ENCODE results near the gene SULT1A2.

The SULT1A2 gene

DNA sequence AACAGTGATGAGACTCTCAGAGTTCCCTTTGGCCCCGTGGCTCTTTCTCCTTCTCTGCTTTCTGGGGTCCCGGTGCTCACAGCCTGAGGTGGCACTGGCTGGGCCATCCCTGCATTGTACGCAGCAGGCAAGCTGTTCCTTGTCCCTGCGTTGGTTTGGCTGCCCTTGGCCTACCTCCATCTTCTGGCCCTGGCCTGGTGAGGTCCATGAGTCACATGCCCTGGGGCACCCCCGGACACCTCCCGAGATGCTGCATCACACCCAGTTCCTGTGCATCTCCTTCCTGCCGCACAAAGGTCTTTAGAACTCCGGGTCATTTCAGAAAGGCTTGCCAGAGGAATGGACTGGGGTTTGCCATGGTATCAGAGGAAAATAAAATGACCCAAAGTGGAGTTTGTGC, 9.5 kb downstream of the SULT1A2 start:
- Histone ChIP-seq H3K4me1 (ENCODE audit: control insufficient read depth, insufficient read depth, low read length) (no peaks in the 10 kb centered on the region), H3K36me3 (ENCODE audit: control insufficient read depth, insufficient read depth, low read length) (peaks cover 21% of the 10 kb centered on the region)

DNA sequence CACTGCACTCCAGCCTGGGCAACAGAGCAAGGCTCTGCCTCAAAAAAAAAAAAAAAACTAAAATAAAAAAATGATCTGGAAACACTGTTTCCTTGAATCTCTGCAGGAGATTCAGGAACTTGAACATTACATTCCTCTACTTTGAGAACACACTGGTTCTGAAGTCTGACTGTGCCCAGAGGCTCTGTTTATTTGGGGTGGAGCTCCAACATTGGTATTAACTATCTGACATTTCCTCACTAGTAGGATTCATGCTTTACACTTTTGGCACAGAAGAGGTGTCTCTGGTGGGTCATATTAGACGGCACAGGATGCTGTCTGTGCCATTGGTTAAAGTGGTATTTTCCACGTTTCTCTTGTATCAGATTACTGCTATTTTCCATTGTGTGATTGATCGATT, 10.4 kb downstream of the SULT1A2 start:
- H3K27ac ChIP-seq (ENCODE audit: low read depth, low read length) = no peak overlapping the region
- H3K9me3 ChIP-seq (ENCODE audit: control insufficient read depth, insufficient read depth, low read length) = no peaks in the 10 kb centered on the region
- no peak overlapping the region for H3K9ac ChIP-seq (ENCODE audit: low read depth, low read length)
- no peak overlapping the region for H3K4me3 ChIP-seq (ENCODE audit: low read depth, low read length)
- H3K4me1 ChIP-seq (ENCODE audit: control insufficient read depth, insufficient read depth, low read length) = no peaks in the 10 kb centered on the region
- H3K36me3 ChIP-seq (ENCODE audit: control insufficient read depth, insufficient read depth, low read length) = peaks cover 26% of the 10 kb centered on the region
- H3K27me3 ChIP-seq (ENCODE audit: control insufficient read depth, insufficient read depth, low read length) = no peaks in the 10 kb centered on the region

More for the DNA sequence above, 9.5 kb downstream of the SULT1A2 start:
- Histone ChIP-seq H3K9ac (ENCODE audit: low read depth, low read length) (no peak overlapping the region), H3K9me3 (ENCODE audit: control insufficient read depth, insufficient read depth, low read length) (no peaks in the 10 kb centered on the region), H3K27ac (ENCODE audit: low read depth, low read length) (no peak overlapping the region), H3K27me3 (ENCODE audit: control insufficient read depth, insufficient read depth, low read length) (no peaks in the 10 kb centered on the region), H3K4me3 (ENCODE audit: low read depth, low read length) (no peak overlapping the region)

DNA sequence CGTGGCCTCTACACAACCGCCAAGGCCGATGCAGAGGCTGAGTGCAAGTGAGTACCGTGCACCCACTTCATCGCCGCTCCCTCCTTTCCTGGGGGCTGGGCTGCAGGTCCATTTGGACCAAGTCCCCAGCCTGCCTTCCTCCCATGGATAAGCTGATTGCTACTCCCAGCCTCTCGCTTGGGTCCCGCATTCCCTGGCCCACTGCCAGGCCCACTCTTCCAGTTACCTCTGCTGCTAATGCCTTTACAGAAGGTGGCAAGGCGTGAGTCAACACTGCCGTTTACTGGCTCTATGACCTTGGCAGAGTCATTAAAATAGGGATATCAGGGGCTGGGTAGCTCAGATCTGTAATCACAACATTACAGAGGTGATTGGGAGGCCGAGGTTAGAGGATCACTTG, 11.2 kb downstream of the SULT1A2 start:
- Histone ChIP-seq H3K36me3 (ENCODE audit: control insufficient read depth, insufficient read depth, low read length) (peaks cover 21% of the 10 kb centered on the region), H3K4me3 (ENCODE audit: low read depth, low read length) (no peak overlapping the region)

DNA sequence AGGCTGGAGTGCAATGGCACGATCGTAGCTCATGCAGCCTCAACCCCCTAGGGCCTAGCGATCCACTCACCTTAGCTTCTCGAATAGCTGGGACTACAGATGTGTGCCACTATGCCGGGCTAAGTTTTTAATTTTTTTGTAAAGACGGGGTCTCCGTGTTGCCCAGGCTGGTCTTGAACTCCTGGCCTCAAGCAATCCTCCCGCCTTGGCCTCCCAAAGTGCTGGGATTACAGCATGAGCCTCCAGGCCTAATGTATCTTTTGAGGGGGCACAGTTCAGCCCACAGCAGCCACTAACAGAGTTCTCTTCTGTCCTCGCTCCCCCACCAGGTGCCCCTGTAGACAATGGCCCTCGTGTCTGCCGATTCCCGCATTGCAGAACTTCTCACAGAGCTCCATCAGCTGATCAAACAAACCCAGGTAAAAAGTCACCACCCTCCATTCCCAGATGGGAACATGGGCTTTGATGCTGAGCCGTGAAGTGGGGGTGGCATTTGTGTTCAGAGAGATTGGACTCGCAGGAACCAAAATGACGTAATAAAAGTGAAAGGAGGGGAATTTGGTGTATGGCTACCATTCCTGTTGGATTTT, 16.0 kb downstream of the SULT1A2 start:
- Histone ChIP-seq H3K9me3 (ENCODE audit: control insufficient read depth, insufficient read depth, low read length) (no peaks in the 10 kb centered on the region), H3K9ac (ENCODE audit: low read depth, low read length) (no peak overlapping the region), H3K27me3 (ENCODE audit: control insufficient read depth, insufficient read depth, low read length) (no peaks in the 10 kb centered on the region), H3K4me3 (ENCODE audit: low read depth, low read length) (no peak overlapping the region), H3K27ac (ENCODE audit: low read depth, low read length) (no peak overlapping the region), H3K4me1 (ENCODE audit: control insufficient read depth, insufficient read depth, low read length) (no peaks in the 10 kb centered on the region), H3K36me3 (ENCODE audit: control insufficient read depth, insufficient read depth, low read length) (peaks cover 10% of the 10 kb centered on the region; the same call in 1 of the 2 replicates)

More for the DNA sequence above, 11.2 kb downstream of the SULT1A2 start:
- H3K27ac ChIP-seq (ENCODE audit: low read depth, low read length) = no peak overlapping the region
- no peaks in the 10 kb centered on the region for H3K4me1 ChIP-seq (ENCODE audit: control insufficient read depth, insufficient read depth, low read length)
- H3K9ac ChIP-seq (ENCODE audit: low read depth, low read length) = no peak overlapping the region
- no peaks in the 10 kb centered on the region for H3K27me3 ChIP-seq (ENCODE audit: control insufficient read depth, insufficient read depth, low read length)
- H3K9me3 ChIP-seq (ENCODE audit: control insufficient read depth, insufficient read depth, low read length) = no peaks in the 10 kb centered on the region

DNA sequence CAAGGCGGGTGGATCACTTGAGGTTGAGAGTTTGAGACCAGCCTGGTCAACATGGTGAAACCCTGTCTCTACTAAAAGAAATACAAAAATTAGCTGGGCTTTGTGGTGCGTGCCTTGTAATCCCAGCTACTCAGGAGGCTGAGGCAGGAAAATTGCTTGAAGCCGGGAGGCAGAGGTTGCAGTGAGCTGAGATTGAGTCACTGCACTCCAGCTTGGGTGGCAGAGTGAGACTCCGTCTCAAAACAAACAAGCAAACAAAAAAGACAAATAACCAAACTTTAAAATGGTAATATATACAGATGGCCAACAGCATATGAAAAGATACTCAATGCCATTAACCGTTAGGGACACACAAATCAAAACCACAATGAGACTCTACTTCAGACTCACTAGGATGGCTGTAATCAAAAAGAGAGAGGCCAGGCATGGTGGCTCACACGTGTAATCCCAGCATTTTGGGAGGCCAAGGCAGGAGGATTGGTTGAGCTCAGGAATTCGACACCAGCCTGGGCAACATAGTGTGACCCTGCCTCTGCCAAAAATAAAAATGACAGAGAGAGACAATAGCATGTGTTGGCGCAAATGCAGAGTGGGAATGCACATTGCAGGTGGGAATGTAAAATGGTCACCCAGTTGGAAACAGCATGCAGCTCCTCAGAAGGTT, 21.3 kb downstream of the SULT1A2 start:
- H3K27me3 ChIP-seq (ENCODE audit: control insufficient read depth, insufficient read depth, low read length) = no peaks in the 10 kb centered on the region
- peaks cover 8% of the 10 kb centered on the region for H3K4me1 ChIP-seq (ENCODE audit: control insufficient read depth, insufficient read depth, low read length)
- H3K9me3 ChIP-seq (ENCODE audit: control insufficient read depth, insufficient read depth, low read length) = no peaks in the 10 kb centered on the region
- no peak overlapping the region for H3K9ac ChIP-seq (ENCODE audit: low read depth, low read length)
- no peak overlapping the region for H3K4me3 ChIP-seq (ENCODE audit: low read depth, low read length)
- no peak overlapping the region for H3K27ac ChIP-seq (ENCODE audit: low read depth, low read length)
- no peaks in the 10 kb centered on the region for H3K36me3 ChIP-seq (ENCODE audit: control insufficient read depth, insufficient read depth, low read length)

DNA sequence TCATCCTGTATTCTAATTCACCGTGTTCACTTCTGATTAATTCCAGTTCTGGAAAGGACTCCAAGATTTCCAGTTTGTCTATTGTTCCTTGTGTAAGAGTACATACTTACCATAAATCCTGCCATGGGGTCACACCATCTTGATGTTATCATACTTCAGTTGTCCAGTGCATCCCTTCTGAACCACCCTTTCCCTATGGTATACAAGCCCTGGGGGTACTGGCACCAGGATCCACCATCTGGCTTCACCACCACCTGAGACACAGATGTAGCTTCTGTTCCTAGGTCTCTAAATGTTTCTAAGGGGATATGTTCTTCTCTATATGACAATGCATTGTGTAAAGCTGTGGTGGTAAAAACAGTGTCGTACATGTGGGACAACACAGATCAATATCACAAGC, 21.9 kb downstream of the SULT1A2 start:
- no peak overlapping the region for H3K9ac ChIP-seq (ENCODE audit: low read depth, low read length)
- no peak overlapping the region for H3K4me3 ChIP-seq (ENCODE audit: low read depth, low read length)
- no peak overlapping the region for H3K27ac ChIP-seq (ENCODE audit: low read depth, low read length)
- peaks cover 8% of the 10 kb centered on the region for H3K4me1 ChIP-seq (ENCODE audit: control insufficient read depth, insufficient read depth, low read length)
- no peaks in the 10 kb centered on the region for H3K36me3 ChIP-seq (ENCODE audit: control insufficient read depth, insufficient read depth, low read length)
- no peaks in the 10 kb centered on the region for H3K9me3 ChIP-seq (ENCODE audit: control insufficient read depth, insufficient read depth, low read length)
- no peaks in the 10 kb centered on the region for H3K27me3 ChIP-seq (ENCODE audit: control insufficient read depth, insufficient read depth, low read length)

DNA sequence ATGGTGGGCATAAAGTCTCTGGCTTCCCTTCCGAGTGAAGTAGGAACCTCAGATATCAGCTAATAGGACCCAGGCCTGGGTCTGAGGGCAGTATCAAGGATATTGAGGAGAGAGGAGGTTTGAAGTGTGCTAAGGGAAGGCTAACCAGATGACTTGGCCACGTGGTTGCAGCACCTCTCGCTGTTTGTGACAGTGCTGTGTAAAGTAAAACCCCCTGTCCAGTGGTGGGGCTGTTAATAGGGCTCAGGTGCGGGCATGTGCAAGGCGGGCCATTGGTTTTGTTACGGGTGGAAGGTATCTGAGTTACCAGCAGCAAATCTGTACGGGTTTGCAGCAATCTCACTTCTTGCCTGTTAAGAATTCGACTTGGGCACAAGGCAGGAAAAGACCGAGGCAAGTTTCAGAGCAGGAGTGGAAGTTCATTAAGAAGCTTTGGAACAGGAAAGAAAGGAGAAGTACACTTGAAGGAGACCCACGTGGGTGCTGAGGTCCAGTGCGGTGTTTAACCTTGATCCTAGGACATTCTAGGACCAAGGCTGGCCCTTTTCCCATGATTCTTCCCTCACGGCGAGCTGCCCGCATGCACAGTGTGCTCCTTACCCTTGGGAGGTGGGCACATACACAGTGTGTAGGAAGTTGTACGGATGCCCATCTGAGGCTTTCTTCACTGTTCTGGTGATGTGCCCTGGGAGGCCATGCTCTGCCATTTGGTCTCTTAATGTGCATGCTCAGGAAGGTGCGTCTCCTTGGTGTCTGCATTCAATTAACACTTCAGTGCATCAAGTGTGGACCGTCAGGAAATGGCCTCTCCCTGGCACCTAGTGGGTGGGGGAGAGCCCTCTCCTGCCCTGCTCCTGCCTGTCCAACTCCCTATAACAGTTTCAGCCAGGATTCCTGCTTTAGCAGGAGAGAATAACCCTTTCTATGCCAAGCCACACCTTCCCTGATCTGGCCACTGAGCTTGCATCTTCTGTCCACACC, 22.8 kb downstream of the SULT1A2 start:
- Histone ChIP-seq H3K4me1 (ENCODE audit: control insufficient read depth, insufficient read depth, low read length) (peaks cover 8% of the 10 kb centered on the region), H3K9me3 (ENCODE audit: control insufficient read depth, insufficient read depth, low read length) (no peaks in the 10 kb centered on the region), H3K36me3 (ENCODE audit: control insufficient read depth, insufficient read depth, low read length) (no peaks in the 10 kb centered on the region), H3K27ac (ENCODE audit: low read depth, low read length) (no peak overlapping the region), H3K4me3 (ENCODE audit: low read depth, low read length) (no peak overlapping the region), H3K9ac (ENCODE audit: low read depth, low read length) (no peak overlapping the region), H3K27me3 (ENCODE audit: control insufficient read depth, insufficient read depth, low read length) (no peaks in the 10 kb centered on the region)

DNA sequence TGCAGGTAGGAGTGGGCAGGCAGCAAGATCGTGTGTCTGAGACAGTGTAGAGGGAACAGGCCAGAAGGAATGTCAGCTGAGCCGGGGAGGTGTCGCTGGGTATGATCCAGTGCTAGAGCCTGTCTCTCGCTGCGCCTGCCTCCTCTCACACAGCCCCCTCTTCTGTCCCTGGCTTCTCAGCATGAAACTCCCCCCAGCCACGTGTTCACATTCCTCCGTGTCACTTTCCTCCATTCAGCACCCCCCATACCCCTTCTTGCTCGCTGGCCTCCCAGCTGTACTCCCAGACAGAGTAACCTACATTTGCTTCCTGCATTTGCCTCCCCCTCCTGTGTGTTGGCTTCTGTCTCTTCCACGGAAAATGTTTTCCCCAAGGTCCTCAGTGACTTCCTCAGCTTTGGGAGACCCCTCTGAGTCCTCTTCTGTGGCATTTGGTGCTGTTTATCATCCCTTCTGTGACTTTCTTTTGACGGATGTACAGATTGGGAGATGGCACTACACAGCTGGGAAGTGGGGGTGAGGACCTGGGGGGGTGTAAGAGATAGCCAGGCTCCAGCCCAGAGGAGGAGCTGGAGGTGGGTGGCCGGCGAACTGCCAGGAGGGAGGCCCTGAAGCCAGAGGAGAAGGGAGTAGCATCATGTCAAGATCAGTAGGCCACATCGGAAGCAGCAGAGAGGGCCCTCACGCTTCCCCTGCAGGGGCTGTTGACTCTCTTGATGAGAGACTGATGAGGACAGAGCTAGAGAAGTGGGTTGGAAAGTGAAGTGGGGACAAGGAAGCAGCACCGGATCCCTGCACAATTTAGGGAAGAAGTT, 23.9 kb downstream of the SULT1A2 start:
- no peak overlapping the region for H3K4me3 ChIP-seq (ENCODE audit: low read depth, low read length)
- peaks cover 8% of the 10 kb centered on the region for H3K4me1 ChIP-seq (ENCODE audit: control insufficient read depth, insufficient read depth, low read length)
- H3K27ac ChIP-seq (ENCODE audit: low read depth, low read length) = no peak overlapping the region
- H3K36me3 ChIP-seq (ENCODE audit: control insufficient read depth, insufficient read depth, low read length) = no peaks in the 10 kb centered on the region
- H3K9ac ChIP-seq (ENCODE audit: low read depth, low read length) = no peak overlapping the region
- H3K9me3 ChIP-seq (ENCODE audit: control insufficient read depth, insufficient read depth, low read length) = no peaks in the 10 kb centered on the region
- H3K27me3 ChIP-seq (ENCODE audit: control insufficient read depth, insufficient read depth, low read length) = no peaks in the 10 kb centered on the region

DNA sequence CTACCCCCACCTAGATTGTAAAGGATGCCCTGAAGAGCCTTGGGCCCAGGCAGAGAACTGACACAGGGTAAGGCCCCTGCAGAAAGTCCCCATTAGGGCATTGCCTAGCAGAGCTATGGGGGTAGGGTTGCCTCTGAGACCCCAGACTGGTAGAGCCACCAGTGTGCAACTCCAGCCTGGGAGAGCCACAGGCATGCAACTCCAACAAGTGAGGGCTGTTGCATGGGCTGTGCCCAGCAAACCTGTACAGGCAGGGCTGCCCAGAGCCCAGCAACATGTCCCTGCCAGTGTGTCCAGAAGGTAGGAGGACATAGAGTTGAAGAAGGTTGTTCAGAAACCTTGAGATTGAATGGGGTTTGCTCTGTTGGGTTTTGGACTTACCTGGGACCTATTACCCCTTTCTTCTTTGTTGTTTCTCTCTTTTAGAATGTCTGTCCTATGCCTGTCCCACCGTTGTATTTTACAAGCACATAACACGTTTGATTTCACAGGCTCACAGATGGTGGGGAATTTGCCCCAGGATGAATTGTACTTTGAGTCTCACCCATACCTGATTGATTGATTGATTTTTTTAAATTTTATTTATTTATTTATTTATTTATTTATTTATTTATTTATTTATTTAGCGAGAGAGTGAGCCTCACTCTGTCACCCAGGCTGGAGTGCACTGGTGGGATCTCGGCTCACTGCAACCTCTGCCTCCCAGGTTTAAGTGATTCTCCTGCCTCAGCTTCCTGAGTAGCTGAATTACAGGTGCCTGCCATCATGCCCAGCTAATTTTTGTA, 26.7 kb downstream of the SULT1A2 start:
- H3K9ac ChIP-seq (ENCODE audit: low read depth, low read length) = no peak overlapping the region

DNA sequence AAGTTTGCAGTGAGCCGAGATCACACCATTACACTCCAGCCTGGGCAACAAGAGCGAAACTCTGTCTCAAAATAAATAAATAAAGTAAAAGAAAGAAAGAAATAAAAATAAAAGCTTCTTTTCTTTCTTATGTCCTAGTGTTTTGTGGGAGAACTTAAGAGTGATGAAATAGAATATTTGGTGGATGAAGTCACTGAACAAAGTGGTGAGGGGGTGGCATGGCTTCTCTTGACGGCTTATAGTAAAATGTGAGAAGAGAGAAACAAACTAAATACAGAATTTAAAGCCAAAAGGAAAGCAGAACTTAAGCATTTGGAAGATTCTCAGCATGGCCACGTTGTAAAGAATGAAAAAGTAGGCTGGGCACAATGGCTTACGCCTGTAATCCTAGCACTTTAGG, 27.8 kb downstream of the SULT1A2 start:
- Histone ChIP-seq H3K27me3 (ENCODE audit: control insufficient read depth, insufficient read depth, low read length) (no peaks in the 10 kb centered on the region), H3K4me1 (ENCODE audit: control insufficient read depth, insufficient read depth, low read length) (no peaks in the 10 kb centered on the region; the same call in 1 of the 2 replicates), H3K36me3 (ENCODE audit: control insufficient read depth, insufficient read depth, low read length) (no peaks in the 10 kb centered on the region)

More for the DNA sequence above, 26.7 kb downstream of the SULT1A2 start:
- no peak overlapping the region for H3K27ac ChIP-seq (ENCODE audit: low read depth, low read length)
- H3K27me3 ChIP-seq (ENCODE audit: control insufficient read depth, insufficient read depth, low read length) = no peaks in the 10 kb centered on the region
- H3K4me1 ChIP-seq (ENCODE audit: control insufficient read depth, insufficient read depth, low read length) = peaks cover 8% of the 10 kb centered on the region
- no peak overlapping the region for H3K4me3 ChIP-seq (ENCODE audit: low read depth, low read length)
- no peaks in the 10 kb centered on the region for H3K36me3 ChIP-seq (ENCODE audit: control insufficient read depth, insufficient read depth, low read length)
- peaks cover 9% of the 10 kb centered on the region for H3K9me3 ChIP-seq (ENCODE audit: control insufficient read depth, insufficient read depth, low read length)

More for the DNA sequence above, 27.8 kb downstream of the SULT1A2 start:
- Histone ChIP-seq H3K9ac (ENCODE audit: low read depth, low read length) (no peak overlapping the region), H3K27ac (ENCODE audit: low read depth, low read length) (no peak overlapping the region), H3K4me3 (ENCODE audit: low read depth, low read length) (no peak overlapping the region), H3K9me3 (ENCODE audit: control insufficient read depth, insufficient read depth, low read length) (peaks cover 9% of the 10 kb centered on the region)

Data from HUES48 (cell line).